ENCODE data around the gene SV2C. TPM values are rescaled to one million over a fixed set of nuclear protein-coding genes. Genes with fewer than 3 reads are reported as not detected.

Gene SV2C
- total RNA-seq, 4 donors from 2014 or later, result 0.16 to 2.6 (median 0.30) TPM

GRCh38 chr5:76091351-76091750, 8.2 kb downstream of the SV2C start:
- intact Hi-C loops (cut with DNase I; ENCODE audit: low total_unique reads), result no loop called here
- Histone ChIP-seq H3K4me1 (no peaks in the 10 kb centered on the region), H3K9me3 (no peaks in the 10 kb centered on the region), H3K4me3 (no peak overlapping the region), H3K27me3 (peaks cover 19% of the 10 kb centered on the region), H3K27ac (no peak overlapping the region), H3K36me3 (no peaks in the 10 kb centered on the region)
- 57% methylated on average over 1 of the region's 1 CpG; no CpG with 5 or more reads in 1 of the 2 donors for WGBS, 2 donors (ENCODE audit: low coverage in 1 of 2)
- TF ChIP-seq EP300 (IDR thresholded peaks at IDR 0.05; ENCODE audit: low read depth), result no peak
- no peak for TF ChIP-seq POLR2A (IDR thresholded peaks at IDR 0.05)
- TF ChIP-seq POLR2AphosphoS5 (IDR thresholded peaks at IDR 0.05), result no peak
- no peak for TF ChIP-seq CTCF (IDR thresholded peaks at IDR 0.05)
- in situ Hi-C loops (cut with MboI; ENCODE audit: low pct_ligation_motif_present in 1 of 4, low pct_unique_long_range_greater_than_20kb in 1 of 4, low sequenced_read_pairs in 3 of 4), result no loop called here
- DNase-seq, result no peak

- Histone ChIP-seq H3K4me3 (no peak overlapping the region), H3K4me1 (no peaks in the 10 kb centered on the region), H3K27ac (no peak overlapping the region), H3K27me3 (no peaks in the 10 kb centered on the region), H3K36me3 (no peaks in the 10 kb centered on the region), H3K9me3 (no peaks in the 10 kb centered on the region)
- in situ Hi-C loops (cut with MboI; ENCODE audit: low pct_ligation_motif_present in 1 of 4, low pct_unique_long_range_greater_than_20kb in 1 of 4, low sequenced_read_pairs in 3 of 4), result no loop called here
- 41 to 47% methylated on average over 2 of the region's 2 CpGs for WGBS, 2 donors (ENCODE audit: low coverage in 1 of 2)
- no peak for TF ChIP-seq CTCF (IDR thresholded peaks at IDR 0.05)
- TF ChIP-seq EP300 (IDR thresholded peaks at IDR 0.05; ENCODE audit: low read depth), result no peak
- no peak for TF ChIP-seq POLR2A (IDR thresholded peaks at IDR 0.05)
- no peak for TF ChIP-seq POLR2AphosphoS5 (IDR thresholded peaks at IDR 0.05)
- intact Hi-C loops (cut with DNase I; ENCODE audit: low total_unique reads), result no loop called here
- DNase-seq, result no peak
Observed at GRCh38 chr5:76099286-76099702, 16.1 kb downstream of the SV2C start.

- Histone ChIP-seq H3K4me3 (no peak overlapping the region), H3K9me3 (no peaks in the 10 kb centered on the region), H3K4me1 (no peaks in the 10 kb centered on the region), H3K36me3 (no peaks in the 10 kb centered on the region), H3K27me3 (no peaks in the 10 kb centered on the region), H3K27ac (no peak overlapping the region)
- WGBS, 2 donors (ENCODE audit: low coverage in 1 of 2), result 67 to 88% methylated on average over 1 of the region's 1 CpG
- TF ChIP-seq EP300 (IDR thresholded peaks at IDR 0.05; ENCODE audit: low read depth), result no peak
- TF ChIP-seq POLR2A (IDR thresholded peaks at IDR 0.05), result no peak
- no peak for TF ChIP-seq POLR2AphosphoS5 (IDR thresholded peaks at IDR 0.05)
- no peak for TF ChIP-seq CTCF (IDR thresholded peaks at IDR 0.05)
- no peak for DNase-seq
- intact Hi-C loops (cut with DNase I; ENCODE audit: low total_unique reads), result no loop called here
- in situ Hi-C loops (cut with MboI; ENCODE audit: low pct_ligation_motif_present in 1 of 4, low pct_unique_long_range_greater_than_20kb in 1 of 4, low sequenced_read_pairs in 3 of 4), result no loop called here
Observed at GRCh38 chr5:76099756-76100155, 16.6 kb downstream of the SV2C start.

DNA sequence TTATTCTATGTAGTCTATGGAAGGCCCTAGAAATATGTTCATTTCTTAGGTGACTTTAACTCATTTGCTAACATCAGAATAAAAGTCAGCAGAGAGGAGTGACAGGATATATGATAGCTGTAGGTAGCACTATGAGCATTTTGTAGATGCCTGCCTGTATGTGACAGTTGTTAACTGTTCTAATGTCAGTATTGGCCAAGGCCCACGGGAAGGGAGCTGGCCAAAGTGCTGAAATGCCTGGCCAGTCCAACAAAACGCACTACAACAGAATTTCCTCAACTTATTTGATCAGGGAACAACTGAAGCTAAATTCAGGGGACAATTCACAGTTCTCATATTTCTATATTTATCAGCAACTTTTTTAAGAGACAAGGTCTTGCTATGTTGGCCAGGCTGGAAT, 20.8 kb downstream of the SV2C start:
- intact Hi-C loops (cut with DNase I; ENCODE audit: low total_unique reads), result no loop called here
- peak; percentile 23 for DNase-seq
- TF ChIP-seq POLR2A (IDR thresholded peaks at IDR 0.05) (no peak), EP300 (IDR thresholded peaks at IDR 0.05; ENCODE audit: low read depth) (no peak), CTCF (IDR thresholded peaks at IDR 0.05) (no peak), POLR2AphosphoS5 (IDR thresholded peaks at IDR 0.05) (no peak)
- Histone ChIP-seq H3K4me3 (no peak overlapping the region), H3K9me3 (no peaks in the 10 kb centered on the region), H3K27ac (no peak overlapping the region), H3K36me3 (no peaks in the 10 kb centered on the region), H3K27me3 (no peaks in the 10 kb centered on the region), H3K4me1 (no peaks in the 10 kb centered on the region)
- in situ Hi-C loops (cut with MboI; ENCODE audit: low pct_ligation_motif_present in 1 of 4, low pct_unique_long_range_greater_than_20kb in 1 of 4, low sequenced_read_pairs in 3 of 4), result no loop called here
- 0 to 4% methylated on average over 2 of the region's 2 CpGs for WGBS, 2 donors (ENCODE audit: low coverage in 1 of 2)
